ENCODE measurements around the gene NPAS3.

The NPAS3 gene

DNA sequence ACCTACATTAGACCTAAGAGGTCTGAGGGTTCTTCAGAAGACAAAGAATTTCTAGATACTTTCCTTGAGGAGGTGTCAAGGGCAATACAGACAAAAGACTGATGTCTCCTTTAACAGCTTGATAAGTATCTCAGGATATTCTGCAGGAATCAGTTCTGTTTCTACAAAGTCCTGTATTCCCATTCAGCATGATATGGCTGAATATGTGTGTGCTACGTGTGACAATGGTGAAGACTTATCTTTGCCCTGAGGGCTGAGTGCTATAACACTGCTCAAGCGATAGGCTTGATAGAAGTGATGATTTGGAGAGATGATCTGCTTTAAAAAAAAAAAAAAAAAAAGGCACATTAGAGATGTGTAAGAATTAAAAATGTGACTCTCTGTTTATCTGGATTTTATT is 582.5 kb downstream of the NPAS3 start:
- no peaks in the 10 kb centered on the region for H3F3A ChIP-seq (ENCODE audit: insufficient read depth, low read length)
- H2AFZ ChIP-seq (ENCODE audit: low read length): no peak overlapping the region
- DNase-seq: no peak
- no peak overlapping the region for H3K27ac ChIP-seq (ENCODE audit: low read length)
- no peaks in the 10 kb centered on the region for H3K9me3 ChIP-seq (replicated peaks; ENCODE audit: insufficient read depth, low read length)
- H3K4me2 ChIP-seq (ENCODE audit: low read depth, low read length): no peak overlapping the region
- H3K9ac ChIP-seq (ENCODE audit: low read length): no peak overlapping the region
- TF ChIP-seq EZH2phosphoT487 (IDR thresholded peaks at IDR 0.05; ENCODE audit: low read length) (no peak), EZH2 (optimal IDR thresholded peaks at IDR 0.05; ENCODE audit: low read depth, low read length) (no peak)
- TF ChIP-seq, protein P1, sequence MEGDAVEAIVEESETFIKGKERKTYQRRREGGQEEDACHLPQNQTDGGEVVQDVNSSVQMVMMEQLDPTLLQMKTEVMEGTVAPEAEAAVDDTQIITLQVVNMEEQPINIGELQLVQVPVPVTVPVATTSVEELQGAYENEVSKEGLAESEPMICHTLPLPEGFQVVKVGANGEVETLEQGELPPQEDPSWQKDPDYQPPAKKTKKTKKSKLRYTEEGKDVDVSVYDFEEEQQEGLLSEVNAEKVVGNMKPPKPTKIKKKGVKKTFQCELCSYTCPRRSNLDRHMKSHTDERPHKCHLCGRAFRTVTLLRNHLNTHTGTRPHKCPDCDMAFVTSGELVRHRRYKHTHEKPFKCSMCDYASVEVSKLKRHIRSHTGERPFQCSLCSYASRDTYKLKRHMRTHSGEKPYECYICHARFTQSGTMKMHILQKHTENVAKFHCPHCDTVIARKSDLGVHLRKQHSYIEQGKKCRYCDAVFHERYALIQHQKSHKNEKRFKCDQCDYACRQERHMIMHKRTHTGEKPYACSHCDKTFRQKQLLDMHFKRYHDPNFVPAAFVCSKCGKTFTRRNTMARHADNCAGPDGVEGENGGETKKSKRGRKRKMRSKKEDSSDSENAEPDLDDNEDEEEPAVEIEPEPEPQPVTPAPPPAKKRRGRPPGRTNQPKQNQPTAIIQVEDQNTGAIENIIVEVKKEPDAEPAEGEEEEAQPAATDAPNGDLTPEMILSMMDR (IDR thresholded peaks at IDR 0.05; ENCODE audit: low read length): no peak
- H3K79me2 ChIP-seq (ENCODE audit: low read length): no peaks in the 10 kb centered on the region
- H3K9me2 ChIP-seq (replicated peaks; ENCODE audit: insufficient read depth, low read length): no peaks in the 10 kb centered on the region
- H4K20me1 ChIP-seq (ENCODE audit: insufficient read depth, low read length): no peaks in the 10 kb centered on the region
- no peak overlapping the region for H3K4me3 ChIP-seq (ENCODE audit: low read length)
- no peaks in the 10 kb centered on the region for H3K4me1 ChIP-seq (ENCODE audit: low read length)
- no peaks in the 10 kb centered on the region for H3K27me3 ChIP-seq (replicated peaks; ENCODE audit: insufficient read depth, low read length)
- H3K36me3 ChIP-seq (replicated peaks; ENCODE audit: insufficient read depth, low read length): no peaks in the 10 kb centered on the region

DNA sequence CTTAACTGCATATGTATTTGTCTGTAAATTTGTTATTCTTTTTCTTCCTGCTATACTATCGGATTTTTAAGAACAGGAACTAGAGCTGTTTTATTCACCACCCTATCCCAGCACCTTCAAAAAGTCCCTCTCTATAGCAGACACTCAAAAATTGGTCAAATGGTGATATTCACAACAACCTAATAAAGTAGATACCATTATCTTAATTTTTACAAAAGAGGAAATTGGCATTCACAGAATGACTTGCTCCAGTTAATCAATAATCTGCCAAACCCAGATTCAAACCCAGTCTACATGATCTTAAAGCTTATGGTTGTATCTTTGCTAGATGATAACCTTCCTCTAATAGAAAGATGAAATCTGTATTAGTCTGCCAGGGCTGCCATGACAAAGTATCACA is 585.6 kb downstream of the NPAS3 start:
- H3K27me3 ChIP-seq (replicated peaks; ENCODE audit: insufficient read depth, low read length): no peaks in the 10 kb centered on the region
- H4K20me1 ChIP-seq (ENCODE audit: insufficient read depth, low read length): no peaks in the 10 kb centered on the region
- no peak overlapping the region for H3K9ac ChIP-seq (ENCODE audit: low read length)
- no peaks in the 10 kb centered on the region for H3K79me2 ChIP-seq (ENCODE audit: low read length)
- H3K36me3 ChIP-seq (replicated peaks; ENCODE audit: insufficient read depth, low read length): no peaks in the 10 kb centered on the region
- no peak overlapping the region for H3K4me2 ChIP-seq (ENCODE audit: low read depth, low read length)
- no peak overlapping the region for H3K4me3 ChIP-seq (ENCODE audit: low read length)
- TF ChIP-seq EZH2phosphoT487 (IDR thresholded peaks at IDR 0.05; ENCODE audit: low read length) (no peak), EZH2 (optimal IDR thresholded peaks at IDR 0.05; ENCODE audit: low read depth, low read length) (no peak)
- TF ChIP-seq, protein P1 (IDR thresholded peaks at IDR 0.05; ENCODE audit: low read length): no peak
- H2AFZ ChIP-seq (ENCODE audit: low read length): no peak overlapping the region
- no peaks in the 10 kb centered on the region for H3K4me1 ChIP-seq (ENCODE audit: low read length)
- no peaks in the 10 kb centered on the region for H3F3A ChIP-seq (ENCODE audit: insufficient read depth, low read length)
- DNase-seq: no peak
- H3K9me3 ChIP-seq (replicated peaks; ENCODE audit: insufficient read depth, low read length): no peaks in the 10 kb centered on the region
- H3K9me2 ChIP-seq (replicated peaks; ENCODE audit: insufficient read depth, low read length): no peaks in the 10 kb centered on the region
- H3K27ac ChIP-seq (ENCODE audit: low read length): no peak overlapping the region

DNA sequence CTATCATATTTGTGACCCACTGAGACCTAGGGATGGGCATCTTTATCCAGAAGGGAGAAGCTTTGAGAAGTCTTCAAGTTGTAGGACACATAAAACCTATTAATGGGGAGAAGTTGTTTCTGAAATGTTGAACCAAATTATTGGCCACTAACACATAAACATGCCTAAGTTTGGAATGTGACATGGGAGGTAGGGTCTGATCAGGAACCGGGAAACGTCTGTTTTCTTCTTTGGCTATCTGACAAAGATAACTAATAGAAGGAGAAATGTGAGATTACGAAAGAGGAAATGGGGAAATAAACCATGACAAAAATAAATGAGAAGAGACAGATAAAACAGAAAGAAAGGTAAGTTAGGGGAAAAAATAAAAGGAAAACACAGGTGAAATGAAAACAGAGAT is 586.9 kb downstream of the NPAS3 start:
- no peaks in the 10 kb centered on the region for H3K9me2 ChIP-seq (replicated peaks; ENCODE audit: insufficient read depth, low read length)
- no peak overlapping the region for H2AFZ ChIP-seq (ENCODE audit: low read length)
- H3K36me3 ChIP-seq (replicated peaks; ENCODE audit: insufficient read depth, low read length): no peaks in the 10 kb centered on the region
- TF ChIP-seq EZH2phosphoT487 (IDR thresholded peaks at IDR 0.05; ENCODE audit: low read length): no peak
- TF ChIP-seq, protein P1 (IDR thresholded peaks at IDR 0.05; ENCODE audit: low read length): no peak
- no peak for TF ChIP-seq EZH2 (optimal IDR thresholded peaks at IDR 0.05; ENCODE audit: low read depth, low read length)
- no peak overlapping the region for H3K4me2 ChIP-seq (ENCODE audit: low read depth, low read length)
- no peak for DNase-seq
- H3K4me3 ChIP-seq (ENCODE audit: low read length): no peak overlapping the region
- H3K27ac ChIP-seq (ENCODE audit: low read length): no peak overlapping the region
- no peak overlapping the region for H3K9ac ChIP-seq (ENCODE audit: low read length)
- H3K4me1 ChIP-seq (ENCODE audit: low read length): no peaks in the 10 kb centered on the region
- no peaks in the 10 kb centered on the region for H4K20me1 ChIP-seq (ENCODE audit: insufficient read depth, low read length)
- H3K27me3 ChIP-seq (replicated peaks; ENCODE audit: insufficient read depth, low read length): no peaks in the 10 kb centered on the region
- H3K9me3 ChIP-seq (replicated peaks; ENCODE audit: insufficient read depth, low read length): no peaks in the 10 kb centered on the region
- H3F3A ChIP-seq (ENCODE audit: insufficient read depth, low read length): no peaks in the 10 kb centered on the region
- H3K79me2 ChIP-seq (ENCODE audit: low read length): no peaks in the 10 kb centered on the region
